DMS79 treated with DMSO at 0.1 percent for 48 hours (cell line): ENCODE results near the gene FNDC1.

Source experiments
- DNase-seq: peaks from one replicate; lab custom pipeline; 2025; lab: John Stamatoyannopoulos, UW

FNDC1 gene

DNA sequence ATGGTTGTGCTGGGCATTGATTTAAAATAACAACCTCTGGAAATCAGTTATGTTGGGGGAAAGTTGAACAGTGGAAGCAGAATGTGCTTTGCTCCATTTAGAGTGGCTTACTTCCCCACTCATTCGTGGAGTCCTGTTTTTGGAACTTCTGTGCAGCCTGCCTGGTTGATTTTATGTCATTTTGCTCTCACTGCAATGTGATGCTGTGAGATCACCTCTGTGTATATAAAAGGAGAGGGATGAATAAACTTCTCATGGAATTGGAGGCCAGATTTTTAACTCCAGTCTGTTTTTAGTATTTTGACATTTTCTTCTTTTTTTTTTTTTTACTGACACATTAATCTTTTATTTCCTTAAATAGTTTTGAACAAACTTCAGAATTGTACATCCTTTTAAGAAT, 139.0 kb downstream of the FNDC1 start:
- no peak for DNase-seq

- no peak for DNase-seq
Observed at GRCh38 chr6:159309723-159310122, 140.5 kb downstream of the FNDC1 start.

DNA sequence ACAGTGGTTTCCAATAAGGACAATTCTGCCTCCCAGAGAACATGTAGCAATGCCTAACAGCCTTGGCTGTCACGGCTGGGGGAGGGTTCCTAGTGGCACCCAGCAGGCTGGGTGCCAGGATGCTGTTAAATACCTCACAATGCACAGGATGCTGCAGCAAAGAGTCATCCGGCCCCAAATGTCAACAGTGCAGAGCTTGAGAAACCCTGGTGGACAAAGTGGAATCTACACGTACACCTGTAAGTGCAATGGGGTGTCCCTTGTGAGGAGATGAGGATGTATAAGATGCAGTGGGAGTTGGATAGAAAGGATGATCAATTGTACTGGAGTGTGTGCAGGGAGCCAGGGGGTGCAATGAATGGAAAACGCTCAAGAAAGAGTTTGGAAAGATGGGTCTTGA, 142.4 kb downstream of the FNDC1 start:
- no peak for DNase-seq

DNA sequence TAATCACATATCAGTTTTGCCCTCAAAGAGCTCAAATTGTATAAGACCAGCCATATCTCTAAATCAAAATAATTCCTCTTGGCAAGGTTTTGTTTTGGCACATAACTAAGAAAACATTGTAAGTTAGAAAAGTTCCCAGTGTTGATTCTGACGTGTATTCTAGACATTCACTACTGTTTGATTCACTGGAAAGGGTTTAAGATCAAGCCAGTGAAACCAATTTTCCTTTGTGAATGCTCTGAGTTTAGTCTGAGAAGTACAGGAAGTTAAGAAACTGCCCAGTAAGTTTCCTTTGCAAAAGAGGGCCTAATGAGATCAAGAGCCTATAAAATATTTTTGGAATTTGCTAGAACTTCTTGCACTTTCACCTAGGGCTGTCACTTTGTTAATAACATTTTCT, 143.0 kb downstream of the FNDC1 start:
- DNase-seq, result no peak

DNA sequence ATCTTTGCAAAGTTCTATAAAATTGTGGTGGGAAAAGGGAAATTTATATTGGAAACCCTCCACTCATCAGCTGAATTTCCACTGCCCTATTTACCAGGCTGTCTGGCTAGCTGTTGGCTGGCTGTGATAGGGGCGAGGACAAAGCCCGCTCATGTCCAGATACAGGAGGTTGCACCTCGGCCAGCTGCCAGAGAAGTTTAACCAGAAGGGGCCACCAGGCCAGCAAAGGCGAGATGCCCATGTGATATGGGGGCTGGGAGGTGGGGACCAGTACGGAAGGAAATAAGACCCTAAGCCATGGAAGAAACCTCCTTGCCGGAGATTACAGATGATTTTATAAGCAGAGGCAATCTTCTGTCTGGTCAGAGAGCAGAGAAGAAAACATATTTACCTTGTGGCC, 143.8 kb downstream of the FNDC1 start:
- DNase-seq, result no peak

DNA sequence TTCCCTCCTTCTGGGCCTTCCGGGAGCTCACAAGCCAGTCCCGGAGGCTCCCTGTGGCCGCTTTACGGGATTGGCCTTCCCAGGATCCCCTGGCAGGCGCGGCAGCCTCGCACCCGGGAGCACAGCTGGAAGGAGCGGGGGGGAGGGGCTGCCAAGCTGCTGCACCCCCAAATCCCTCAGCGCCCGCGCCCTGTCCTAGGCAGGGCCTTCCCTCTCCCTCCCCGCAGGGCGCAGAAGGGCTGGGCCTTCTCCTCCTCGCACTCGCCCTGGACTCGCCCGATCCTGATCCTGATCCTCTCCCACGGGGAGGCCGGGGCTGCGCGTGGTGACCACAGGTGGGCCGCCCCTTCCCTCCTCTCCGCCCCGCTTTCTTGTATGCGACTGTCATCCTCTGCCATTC, 146.4 kb downstream of the FNDC1 start:
- DNase-seq, result no peak

DNA sequence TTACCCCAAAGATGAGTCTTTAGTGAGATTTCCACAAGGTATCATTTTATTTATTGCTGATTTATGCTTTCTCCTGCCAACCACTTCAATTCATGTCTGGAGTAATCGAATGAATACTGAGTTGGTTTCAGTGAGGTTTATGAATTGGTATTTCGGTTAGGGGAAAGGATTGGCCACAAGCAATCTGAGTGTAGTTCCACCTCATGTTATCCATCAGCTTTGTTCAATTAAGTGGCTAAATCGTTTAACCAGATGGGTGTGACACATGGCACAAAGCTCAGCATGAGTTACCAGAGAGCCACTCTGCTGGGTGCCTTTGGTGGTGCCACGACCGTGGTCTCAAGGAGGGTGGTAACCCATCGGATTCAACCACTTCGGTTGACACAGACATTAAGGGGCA, 148.2 kb downstream of the FNDC1 start:
- no peak for DNase-seq

DNA sequence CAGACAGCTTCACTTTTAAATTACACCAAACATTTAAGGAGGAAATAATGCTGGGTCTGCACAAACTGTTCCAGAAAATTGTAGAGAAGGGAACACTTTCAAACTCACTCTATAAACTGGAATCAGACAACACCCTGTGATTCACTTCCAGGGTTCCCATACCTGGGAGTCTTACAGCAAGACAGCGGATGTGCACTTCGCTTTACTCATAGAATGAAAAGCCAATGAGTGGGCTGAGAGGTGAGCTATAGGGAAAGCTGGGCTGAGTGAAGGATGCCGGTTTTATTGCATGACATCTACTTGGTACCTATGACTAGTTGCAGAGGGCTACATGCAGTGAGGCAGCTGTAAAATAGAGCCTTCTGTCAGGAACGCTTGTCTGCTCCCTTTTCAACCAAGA, 152.1 kb downstream of the FNDC1 start:
- DNase-seq, result no peak
